ENCODE measurements around the gene CREB5. TPM values are rescaled to one million over a fixed set of nuclear protein-coding genes. Genes with fewer than 3 reads are reported as not detected.

Gene CREB5
- total RNA-seq, 1 experiment from 2014 or later: 0.49 TPM

GRCh38 chr7:28872226-28872625, 459.9 kb downstream of the CREB5 start:
- RAD21 ChIA-PET (ENCODE audit: low non-redundant PET in 1 of 2, low total read pairs in 2 of 2, uncharacterized antibody in 2 of 2, unreplicated experiment in 2 of 2): no interaction called here
- H4K20me1 ChIP-seq (ENCODE audit: insufficient read depth): no peaks in the 10 kb centered on the region
- no TSS peak for BruUV-seq (replicated peaks)

GRCh38 chr7:28873365-28873764, 461.0 kb downstream of the CREB5 start:
- ChIA-PET POLR2A (no interaction called here), CTCF (no interaction called here), RAD21 (ENCODE audit: low non-redundant PET in 1 of 2, low total read pairs in 2 of 2, uncharacterized antibody in 2 of 2, unreplicated experiment in 2 of 2) (no interaction called here)
- Histone ChIP-seq H3K79me2 (ENCODE audit: insufficient read depth, low read length) (no peaks in the 10 kb centered on the region), H3K4me3 (replicated peaks in 1 of 2; ENCODE audit: low read depth in 1 of 2, low read length in 2 of 2) (no peak overlapping the region), H3K4me2 (ENCODE audit: low read length) (no peak overlapping the region), H3K9ac (ENCODE audit: low read length) (no peak overlapping the region), H3K27ac (ENCODE audit: low read depth, low read length) (no peak overlapping the region), H3K9me3 (ENCODE audit: control insufficient read depth in 1 of 2, insufficient read depth in 1 of 2, low read depth in 1 of 2, low read length in 2 of 2) (no peaks in the 10 kb centered on the region), H3K36me3 (ENCODE audit: control insufficient read depth in 1 of 2, insufficient read depth in 2 of 2, low read length in 2 of 2) (no peaks in the 10 kb centered on the region), H2AFZ (ENCODE audit: low read depth, low read length, poor library complexity, severe bottlenecking) (no peak overlapping the region), H3K27me3 (ENCODE audit: insufficient read depth, low read length) (peaks cover 3% of the 10 kb centered on the region; the same call in 1 of the 2 replicates), H3K9me2 (ENCODE audit: insufficient read depth) (no peaks in the 10 kb centered on the region), H3K4me1 (ENCODE audit: control insufficient read depth in 1 of 2, insufficient read depth in 2 of 2, low read length in 2 of 2) (no peaks in the 10 kb centered on the region), H4K20me1 (ENCODE audit: insufficient read depth) (no peaks in the 10 kb centered on the region)
- intact Hi-C loops (cut with micrococcal nuclease): no loop called here
- ATAC-seq (no peak), DNase-seq (ENCODE audit: low read depth, low spot score) (no peak)
- TF ChIP-seq SP1 (IDR thresholded peaks at IDR 0.05; ENCODE audit: low read depth) (no peak), FOSL1 (IDR thresholded peaks at IDR 0.05; ENCODE audit: low read depth) (no peak), CBX3 (IDR thresholded peaks at IDR 0.05; ENCODE audit: low read depth) (no peak), POLR2AphosphoS5 (IDR thresholded peaks at IDR 0.05; ENCODE audit: low read depth, low read length) (no peak), EZH2 (IDR thresholded peaks at IDR 0.05) (no peak), ZNF274 (IDR thresholded peaks at IDR 0.05; ENCODE audit: low read depth, low read length) (no peak), EZH2phosphoT487 (IDR thresholded peaks at IDR 0.05; ENCODE audit: borderline replicate concordance) (no peak), JUND (IDR thresholded peaks at IDR 0.05) (no peak), CEBPB (IDR thresholded peaks at IDR 0.05; ENCODE audit: low read depth) (no peak), POLR2A (IDR thresholded peaks at IDR 0.05; ENCODE audit: borderline replicate concordance, extremely low read depth, insufficient read depth, insufficient read length) (no peak), RAD21 (IDR thresholded peaks at IDR 0.05; ENCODE audit: low read depth) (no peak)
- TF ChIP-seq, protein P1, sequence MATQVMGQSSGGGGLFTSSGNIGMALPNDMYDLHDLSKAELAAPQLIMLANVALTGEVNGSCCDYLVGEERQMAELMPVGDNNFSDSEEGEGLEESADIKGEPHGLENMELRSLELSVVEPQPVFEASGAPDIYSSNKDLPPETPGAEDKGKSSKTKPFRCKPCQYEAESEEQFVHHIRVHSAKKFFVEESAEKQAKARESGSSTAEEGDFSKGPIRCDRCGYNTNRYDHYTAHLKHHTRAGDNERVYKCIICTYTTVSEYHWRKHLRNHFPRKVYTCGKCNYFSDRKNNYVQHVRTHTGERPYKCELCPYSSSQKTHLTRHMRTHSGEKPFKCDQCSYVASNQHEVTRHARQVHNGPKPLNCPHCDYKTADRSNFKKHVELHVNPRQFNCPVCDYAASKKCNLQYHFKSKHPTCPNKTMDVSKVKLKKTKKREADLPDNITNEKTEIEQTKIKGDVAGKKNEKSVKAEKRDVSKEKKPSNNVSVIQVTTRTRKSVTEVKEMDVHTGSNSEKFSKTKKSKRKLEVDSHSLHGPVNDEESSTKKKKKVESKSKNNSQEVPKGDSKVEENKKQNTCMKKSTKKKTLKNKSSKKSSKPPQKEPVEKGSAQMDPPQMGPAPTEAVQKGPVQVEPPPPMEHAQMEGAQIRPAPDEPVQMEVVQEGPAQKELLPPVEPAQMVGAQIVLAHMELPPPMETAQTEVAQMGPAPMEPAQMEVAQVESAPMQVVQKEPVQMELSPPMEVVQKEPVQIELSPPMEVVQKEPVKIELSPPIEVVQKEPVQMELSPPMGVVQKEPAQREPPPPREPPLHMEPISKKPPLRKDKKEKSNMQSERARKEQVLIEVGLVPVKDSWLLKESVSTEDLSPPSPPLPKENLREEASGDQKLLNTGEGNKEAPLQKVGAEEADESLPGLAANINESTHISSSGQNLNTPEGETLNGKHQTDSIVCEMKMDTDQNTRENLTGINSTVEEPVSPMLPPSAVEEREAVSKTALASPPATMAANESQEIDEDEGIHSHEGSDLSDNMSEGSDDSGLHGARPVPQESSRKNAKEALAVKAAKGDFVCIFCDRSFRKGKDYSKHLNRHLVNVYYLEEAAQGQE (IDR thresholded peaks at IDR 0.05; ENCODE audit: low read depth): no peak
- TF ChIP-seq, protein P2, sequence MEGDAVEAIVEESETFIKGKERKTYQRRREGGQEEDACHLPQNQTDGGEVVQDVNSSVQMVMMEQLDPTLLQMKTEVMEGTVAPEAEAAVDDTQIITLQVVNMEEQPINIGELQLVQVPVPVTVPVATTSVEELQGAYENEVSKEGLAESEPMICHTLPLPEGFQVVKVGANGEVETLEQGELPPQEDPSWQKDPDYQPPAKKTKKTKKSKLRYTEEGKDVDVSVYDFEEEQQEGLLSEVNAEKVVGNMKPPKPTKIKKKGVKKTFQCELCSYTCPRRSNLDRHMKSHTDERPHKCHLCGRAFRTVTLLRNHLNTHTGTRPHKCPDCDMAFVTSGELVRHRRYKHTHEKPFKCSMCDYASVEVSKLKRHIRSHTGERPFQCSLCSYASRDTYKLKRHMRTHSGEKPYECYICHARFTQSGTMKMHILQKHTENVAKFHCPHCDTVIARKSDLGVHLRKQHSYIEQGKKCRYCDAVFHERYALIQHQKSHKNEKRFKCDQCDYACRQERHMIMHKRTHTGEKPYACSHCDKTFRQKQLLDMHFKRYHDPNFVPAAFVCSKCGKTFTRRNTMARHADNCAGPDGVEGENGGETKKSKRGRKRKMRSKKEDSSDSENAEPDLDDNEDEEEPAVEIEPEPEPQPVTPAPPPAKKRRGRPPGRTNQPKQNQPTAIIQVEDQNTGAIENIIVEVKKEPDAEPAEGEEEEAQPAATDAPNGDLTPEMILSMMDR (IDR thresholded peaks at IDR 0.05 in 2 of 3, conservative IDR thresholded peaks at IDR 0.05 in 1 of 3; ENCODE audit: borderline replicate concordance in 1 of 3, insufficient read depth in 1 of 3, low read depth in 2 of 3, low read length in 2 of 3): no peak
- BruUV-seq (replicated peaks): no TSS peak

More at GRCh38 chr7:28872226-28872625, 459.9 kb downstream of the CREB5 start:
- Histone ChIP-seq H3K4me1 (ENCODE audit: control insufficient read depth in 1 of 2, insufficient read depth in 2 of 2, low read length in 2 of 2) (no peaks in the 10 kb centered on the region), H3K4me2 (ENCODE audit: low read length) (no peak overlapping the region), H3K9me3 (ENCODE audit: control insufficient read depth in 1 of 2, insufficient read depth in 1 of 2, low read depth in 1 of 2, low read length in 2 of 2) (no peaks in the 10 kb centered on the region), H3K27ac (ENCODE audit: low read depth, low read length) (no peak overlapping the region), H3K79me2 (ENCODE audit: insufficient read depth, low read length) (no peaks in the 10 kb centered on the region), H3K9me2 (ENCODE audit: insufficient read depth) (no peaks in the 10 kb centered on the region), H3K4me3 (replicated peaks in 1 of 2; ENCODE audit: low read depth in 1 of 2, low read length in 2 of 2) (no peak overlapping the region), H3K27me3 (ENCODE audit: insufficient read depth, low read length) (no peaks in the 10 kb centered on the region), H3K9ac (ENCODE audit: low read length) (no peak overlapping the region), H3K36me3 (ENCODE audit: control insufficient read depth in 1 of 2, insufficient read depth in 2 of 2, low read length in 2 of 2) (no peaks in the 10 kb centered on the region), H2AFZ (ENCODE audit: low read depth, low read length, poor library complexity, severe bottlenecking) (no peak overlapping the region)
- no peak for DNase-seq (ENCODE audit: low read depth, low spot score)
- POLR2A ChIA-PET: no interaction called here
- ATAC-seq: no peak
- no peak for TF ChIP-seq YY1 (IDR thresholded peaks at IDR 0.05; ENCODE audit: extremely low read depth, insufficient replicate concordance, low read depth, low read length)
- TF ChIP-seq EZH2 (IDR thresholded peaks at IDR 0.05): no peak
- TF ChIP-seq, protein P3, sequence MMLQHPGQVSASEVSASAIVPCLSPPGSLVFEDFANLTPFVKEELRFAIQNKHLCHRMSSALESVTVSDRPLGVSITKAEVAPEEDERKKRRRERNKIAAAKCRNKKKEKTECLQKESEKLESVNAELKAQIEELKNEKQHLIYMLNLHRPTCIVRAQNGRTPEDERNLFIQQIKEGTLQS (IDR thresholded peaks at IDR 0.05): no peak
- TF ChIP-seq RAD21 (IDR thresholded peaks at IDR 0.05; ENCODE audit: low read depth): no peak
- TF ChIP-seq ZNF274 (IDR thresholded peaks at IDR 0.05; ENCODE audit: low read depth, low read length): no peak
- no peak for TF ChIP-seq ZFX (IDR thresholded peaks at IDR 0.05)
- no peak for TF ChIP-seq JUND (IDR thresholded peaks at IDR 0.05)
- TF ChIP-seq EGR1 (IDR thresholded peaks at IDR 0.05; ENCODE audit: low read depth): no peak
- no peak for TF ChIP-seq CBX3 (IDR thresholded peaks at IDR 0.05; ENCODE audit: low read depth)
- TF ChIP-seq SP1 (IDR thresholded peaks at IDR 0.05; ENCODE audit: low read depth): no peak
- intact Hi-C loops (cut with micrococcal nuclease): no loop called here
- CTCF ChIA-PET: no interaction called here
